Osteoblast (primary cell): ENCODE data around the gene EPB41L3. TPM values are rescaled to one million over a fixed set of nuclear protein-coding genes. Genes with fewer than 3 reads are reported as not detected.

Experiments used
- DNase-seq: peaks from one replicate; pipeline ENCODE4 v3.0.0; 2011; ENCODE audit warnings: low spot score, mixed read lengths; ENCODE audit not compliant: insufficient read length; ENCODE audit errors: missing footprints
- H2AFZ ChIP-seq: 2 replicates; pipeline ENCODE4 v1.6.0; 2011; ENCODE audit warnings: mild to moderate bottlenecking, low read length
- H3K27ac ChIP-seq: 2 replicates; pipeline ENCODE4 v1.5.1; 2011; ENCODE audit warnings: mild to moderate bottlenecking, low read depth, low read length, moderate library complexity
- H3K27me3 ChIP-seq: 2 replicates; pipeline ENCODE4 v1.6.0; 2012; ENCODE audit warnings: mild to moderate bottlenecking, control low read depth, inconsistent platforms, low read length, moderate library complexity; ENCODE audit not compliant: insufficient read depth
- H3K36me3 ChIP-seq: 2 replicates; pipeline ENCODE4 v1.5.1; 2011; ENCODE audit warnings: mild to moderate bottlenecking, low read length, control low read depth, moderate library complexity; ENCODE audit not compliant: insufficient read depth
- H3K4me1 ChIP-seq: 2 replicates; pipeline ENCODE4 v1.5.1; 2011; ENCODE audit warnings: mild to moderate bottlenecking, low read length, control low read depth, moderate library complexity; ENCODE audit not compliant: insufficient read depth
- H3K4me2 ChIP-seq: 2 replicates; pipeline ENCODE4 v1.6.0; 2011; ENCODE audit warnings: mild to moderate bottlenecking, low read length; ENCODE audit not compliant: insufficient read depth
- H3K4me3 ChIP-seq: fragments of 200-600 bp; sonication (generic); 3 replicates; pipeline ENCODE4 v1.5.1; 2012; ENCODE audit warnings: mild to moderate bottlenecking, low read length, inconsistent platforms; ENCODE audit not compliant: insufficient read depth
- H3K79me2 ChIP-seq: 2 replicates; pipeline ENCODE4 v1.6.0; 2012; ENCODE audit warnings: mild to moderate bottlenecking, low read length, control low read depth, inconsistent platforms; ENCODE audit not compliant: insufficient read depth
- H3K9me3 ChIP-seq: 2 replicates; pipeline ENCODE4 v1.5.1; 2011; ENCODE audit warnings: low read depth, low read length, control low read depth
- H4K20me1 ChIP-seq: 2 replicates; pipeline ENCODE4 v1.6.0; 2012; ENCODE audit warnings: mild to moderate bottlenecking, low read length, control low read depth; ENCODE audit not compliant: insufficient read depth
- CTCF ChIP-seq: IDR thresholded peaks from 2 replicates; pipeline ENCODE4 v1.5.1; 2011; ENCODE audit warnings: mild to moderate bottlenecking, low read depth, low read length, moderate library complexity; ENCODE audit errors: extremely low read depth
- total RNA-seq: library from RNA; depleted of rRNA; stranded (reverse); fragments of >200 nt; gene quantifications from 2 replicates; pipeline ENCODE4 v1.2.3, GENCODE V29; 2012

The EPB41L3 gene
- total RNA-seq, 1 donor: 0.72 TPM

GRCh38 chr18:5518899-5519371 lies 24.9 kb downstream of the EPB41L3 start:
- no peak overlapping the region for H2AFZ ChIP-seq
- no peak overlapping the region for H3K27ac ChIP-seq
- H3K36me3 ChIP-seq: no peaks in the 10 kb centered on the region
- no peaks in the 10 kb centered on the region for H3K79me2 ChIP-seq
- H3K9me3 ChIP-seq: no peaks in the 10 kb centered on the region
- no peaks in the 10 kb centered on the region for H3K4me1 ChIP-seq
- DNase-seq: no peak
- TF ChIP-seq CTCF: no peak
- no peaks in the 10 kb centered on the region for H3K27me3 ChIP-seq
- H4K20me1 ChIP-seq: no peaks in the 10 kb centered on the region
- H3K4me3 ChIP-seq: no peak overlapping the region
- no peak overlapping the region for H3K4me2 ChIP-seq

- H3K27ac ChIP-seq: no peak overlapping the region
- no peaks in the 10 kb centered on the region for H4K20me1 ChIP-seq
- H3K4me2 ChIP-seq: no peak overlapping the region
- no peaks in the 10 kb centered on the region for H3K79me2 ChIP-seq
- H3K9me3 ChIP-seq: no peaks in the 10 kb centered on the region
- H2AFZ ChIP-seq: no peak overlapping the region
- DNase-seq: no peak
- no peaks in the 10 kb centered on the region for H3K36me3 ChIP-seq
- no peak for TF ChIP-seq CTCF
- no peaks in the 10 kb centered on the region for H3K4me1 ChIP-seq
- no peak overlapping the region for H3K4me3 ChIP-seq
- no peaks in the 10 kb centered on the region for H3K27me3 ChIP-seq
These were observed 25.5 kb downstream of the EPB41L3 start for GRCh38 chr18:5518179-5518770.

- H4K20me1 ChIP-seq: no peaks in the 10 kb centered on the region
- no peaks in the 10 kb centered on the region for H3K4me1 ChIP-seq
- no peaks in the 10 kb centered on the region for H3K36me3 ChIP-seq
- no peak overlapping the region for H2AFZ ChIP-seq
- DNase-seq: no peak
- H3K79me2 ChIP-seq: no peaks in the 10 kb centered on the region
- no peak overlapping the region for H3K4me2 ChIP-seq
- no peak for TF ChIP-seq CTCF
- H3K9me3 ChIP-seq: no peaks in the 10 kb centered on the region
- H3K27me3 ChIP-seq: no peaks in the 10 kb centered on the region
- H3K4me3 ChIP-seq: no peak overlapping the region
- no peak overlapping the region for H3K27ac ChIP-seq
These were observed 27.0 kb downstream of the EPB41L3 start for GRCh38 chr18:5516841-5517240.

GRCh38 chr18:5515011-5515784 lies 28.6 kb downstream of the EPB41L3 start:
- no peak for TF ChIP-seq CTCF
- no peaks in the 10 kb centered on the region for H3K4me1 ChIP-seq
- H3K27ac ChIP-seq: no peak overlapping the region
- H4K20me1 ChIP-seq: no peaks in the 10 kb centered on the region
- H2AFZ ChIP-seq: no peak overlapping the region
- no peaks in the 10 kb centered on the region for H3K9me3 ChIP-seq
- DNase-seq: no peak
- H3K36me3 ChIP-seq: no peaks in the 10 kb centered on the region
- no peak overlapping the region for H3K4me3 ChIP-seq
- no peaks in the 10 kb centered on the region for H3K27me3 ChIP-seq
- H3K4me2 ChIP-seq: no peak overlapping the region
- no peaks in the 10 kb centered on the region for H3K79me2 ChIP-seq
